Esophagus muscularis mucosa (tissue), 4 donors: ENCODE data around the gene MAP3K7. TPM values are rescaled to one million over a fixed set of nuclear protein-coding genes. Genes with fewer than 3 reads are reported as not detected.

Experiments
- DNase-seq: peaks from one replicate; pipeline ENCODE4 v3.0.0-alpha.2; 2017; ENCODE audit errors: extremely low spot score
- H3K27ac ChIP-seq, 4 donors: fragments of 200-600 bp; sonication (generic); replicated peaks in 1 of 4; 1 replicate in 3 of 4; 2 replicates in 1 of 4; pipeline ENCODE4 v1.5.1; 2016 to 2019; ENCODE audit warnings: mild to moderate bottlenecking in 1 of 4
- H3K27me3 ChIP-seq, 4 donors: fragments of 200-600 bp; sonication (generic); one replicate each; pipeline versions ENCODE4 v1.5.1 to v1.6.0; 2016 to 2019
- H3K36me3 ChIP-seq, 4 donors: fragments of 200-600 bp; sonication (generic); one replicate each; pipeline ENCODE4 v1.5.1; 2016 to 2019
- H3K4me1 ChIP-seq, 4 donors: fragments of 200-600 bp; sonication (generic); one replicate each; pipeline ENCODE4 v1.5.1; 2016 to 2019
- H3K4me3 ChIP-seq, 4 donors: fragments of 200-600 bp; sonication (generic); 1 replicate in 2 of 4; 2 replicates in 2 of 4; pipeline ENCODE4 v1.5.1; 2016 to 2019; ENCODE audit warnings: mild to moderate bottlenecking in 4 of 4, moderate library complexity in 1 of 4
- H3K9me3 ChIP-seq, 4 donors: fragments of 200-600 bp; sonication (generic); 1 replicate in 3 of 4; 2 replicates in 1 of 4; pipeline ENCODE4 v1.5.1; 2016 to 2019
- EP300 ChIP-seq: sonication (generic); formaldehyde crosslinking; IDR thresholded peaks from one replicate; pipeline ENCODE4 v1.6.1; 2017; ENCODE audit warnings: antibody characterized with exemption
- POLR2A ChIP-seq: fragments of 450-650 bp; IDR thresholded peaks from one replicate; pipeline ENCODE4 v1.6.1; 2017; ENCODE audit warnings: antibody characterized with exemption, moderate library complexity, mild to moderate bottlenecking, low read depth
- POLR2AphosphoS5 ChIP-seq, 2 donors: sonication (generic); formaldehyde crosslinking; IDR thresholded peaks; one replicate each; pipeline ENCODE4 v1.6.1; 2017; ENCODE audit warnings: antibody characterized with exemption in 2 of 2
- WGBS: methylation state at CpG from one replicate; pipeline ENCODE4 v1.1.5; 2018; 5-methylcytosine and 5-hydroxymethylcytosine counted together
- intact Hi-C: fragments of 100-400 bp; cut with DNase I; formaldehyde crosslinking; loops from one replicate; pipeline ENCODE4 v1.15.1; 2023
- total RNA-seq, 4 donors: library from RNA; depleted of rRNA; stranded (reverse); fragments of >200 nt; gene quantifications; one replicate each; pipeline versions ENCODE4 v1.1.0 to v1.2.1, GENCODE V29; 2016
- TF ChIP-seq, protein P1 (sequence below), 3 experiments: fragments of 200-600 bp in 2 of 3; fragments of 450-650 bp in 1 of 3; sonication (generic) in 2 of 3; IDR thresholded peaks; one replicate each; pipeline ENCODE4 v1.5.1; 2017 to 2019; ENCODE audit warnings: antibody characterized with exemption in 3 of 3, mild to moderate bottlenecking in 2 of 3, moderate library complexity in 1 of 3

Gene MAP3K7
- total RNA-seq, 4 donors from 2014 or later: 17.0 to 19.7 (median 18.2) TPM

DNA sequence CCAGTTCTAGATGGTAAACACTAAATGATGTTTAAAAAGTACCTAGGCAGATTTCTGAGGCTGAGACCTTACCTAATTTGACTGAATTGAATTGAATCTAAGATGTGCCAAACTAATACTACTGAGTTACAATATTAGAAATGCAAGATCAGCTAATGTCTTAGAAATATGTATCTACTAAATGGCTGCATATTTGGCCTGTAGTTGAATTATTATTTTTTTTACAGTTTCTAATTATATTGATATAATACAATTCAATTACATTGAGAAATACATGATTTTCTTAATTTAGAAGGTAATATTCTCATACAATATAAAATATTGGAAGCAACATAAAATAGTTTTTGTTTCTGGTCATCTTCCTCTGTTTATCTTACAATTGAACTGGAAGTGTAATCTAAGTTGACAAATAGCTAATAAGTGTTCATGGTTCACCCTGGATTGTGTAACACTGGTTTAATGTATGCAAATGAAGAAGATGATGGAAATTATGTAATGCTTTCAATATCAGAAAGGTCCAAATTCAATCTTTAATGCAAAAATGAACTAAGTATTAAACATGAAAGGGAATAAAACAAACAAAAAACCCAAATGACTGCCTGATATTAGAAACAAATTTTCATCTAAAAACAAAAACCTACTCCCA lies 2.9 kb downstream of the MAP3K7 start:
- no peak for TF ChIP-seq POLR2A
- TF ChIP-seq, protein P1, sequence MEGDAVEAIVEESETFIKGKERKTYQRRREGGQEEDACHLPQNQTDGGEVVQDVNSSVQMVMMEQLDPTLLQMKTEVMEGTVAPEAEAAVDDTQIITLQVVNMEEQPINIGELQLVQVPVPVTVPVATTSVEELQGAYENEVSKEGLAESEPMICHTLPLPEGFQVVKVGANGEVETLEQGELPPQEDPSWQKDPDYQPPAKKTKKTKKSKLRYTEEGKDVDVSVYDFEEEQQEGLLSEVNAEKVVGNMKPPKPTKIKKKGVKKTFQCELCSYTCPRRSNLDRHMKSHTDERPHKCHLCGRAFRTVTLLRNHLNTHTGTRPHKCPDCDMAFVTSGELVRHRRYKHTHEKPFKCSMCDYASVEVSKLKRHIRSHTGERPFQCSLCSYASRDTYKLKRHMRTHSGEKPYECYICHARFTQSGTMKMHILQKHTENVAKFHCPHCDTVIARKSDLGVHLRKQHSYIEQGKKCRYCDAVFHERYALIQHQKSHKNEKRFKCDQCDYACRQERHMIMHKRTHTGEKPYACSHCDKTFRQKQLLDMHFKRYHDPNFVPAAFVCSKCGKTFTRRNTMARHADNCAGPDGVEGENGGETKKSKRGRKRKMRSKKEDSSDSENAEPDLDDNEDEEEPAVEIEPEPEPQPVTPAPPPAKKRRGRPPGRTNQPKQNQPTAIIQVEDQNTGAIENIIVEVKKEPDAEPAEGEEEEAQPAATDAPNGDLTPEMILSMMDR (IDR thresholded peaks at IDR 0.05): no peak
- no peak for TF ChIP-seq POLR2AphosphoS5 (IDR thresholded peaks at IDR 0.05)
- no peak for TF ChIP-seq EP300
- intact Hi-C loops: no loop called here
- peaks cover 23 to 50% (median 43%) of the 10 kb centered on the region in 4 donors for H3K4me1 ChIP-seq

DNA sequence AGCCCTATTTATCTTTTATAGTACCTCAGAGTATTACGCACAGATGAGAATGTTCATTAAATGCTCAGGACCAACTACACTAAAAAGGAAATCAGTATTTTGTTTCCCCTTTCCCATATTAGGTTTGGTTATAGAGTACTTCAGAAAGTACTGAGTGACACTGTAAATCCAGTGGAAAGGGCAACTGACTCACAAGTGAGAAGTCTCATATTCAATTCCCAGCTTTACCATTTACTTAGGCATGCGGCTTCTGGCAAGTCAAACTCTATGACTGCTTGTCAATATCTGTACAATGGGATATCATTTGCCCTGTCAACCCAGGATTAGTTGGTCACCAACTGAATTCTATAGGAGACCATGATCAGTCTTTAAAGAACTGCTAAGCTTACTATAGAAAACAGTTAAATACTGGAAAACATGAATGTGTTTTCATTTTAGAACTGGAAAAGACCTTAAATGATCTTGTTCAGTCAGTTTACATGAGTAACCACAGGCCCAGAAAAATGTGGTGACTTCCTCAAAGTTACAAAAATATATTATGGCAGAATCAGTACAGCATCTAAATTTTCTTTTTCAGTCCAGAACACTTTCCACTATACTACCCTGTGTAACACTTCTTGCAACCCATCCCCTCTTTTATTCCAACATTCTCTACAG lies 3.6 kb downstream of the MAP3K7 start:
- Histone ChIP-seq H3K36me3 (no peaks in the 10 kb centered on the region), H3K4me3 (no peak overlapping the region), H3K27me3 (no peaks in the 10 kb centered on the region), H3K27ac (no peak overlapping the region), H3K9me3 (no peaks in the 10 kb centered on the region), H3K4me1 (peaks cover 25 to 53% (median 43%) of the 10 kb centered on the region in 4 donors)
- intact Hi-C loops: no loop called here
- TF ChIP-seq EP300 (no peak), POLR2AphosphoS5 (IDR thresholded peaks at IDR 0.05) (no peak), POLR2A (no peak)
- TF ChIP-seq, protein P1 (IDR thresholded peaks at IDR 0.05): no peak
- WGBS: 95% methylated on average over 2 of the region's 2 CpGs
- DNase-seq: no peak

More for the DNA sequence above, 2.9 kb downstream of the MAP3K7 start:
- H3K9me3 ChIP-seq: no peaks in the 10 kb centered on the region
- H3K36me3 ChIP-seq: no peaks in the 10 kb centered on the region
- no peak overlapping the region for H3K4me3 ChIP-seq
- DNase-seq: no peak
- H3K27me3 ChIP-seq: no peaks in the 10 kb centered on the region
- no peak overlapping the region for H3K27ac ChIP-seq

DNA sequence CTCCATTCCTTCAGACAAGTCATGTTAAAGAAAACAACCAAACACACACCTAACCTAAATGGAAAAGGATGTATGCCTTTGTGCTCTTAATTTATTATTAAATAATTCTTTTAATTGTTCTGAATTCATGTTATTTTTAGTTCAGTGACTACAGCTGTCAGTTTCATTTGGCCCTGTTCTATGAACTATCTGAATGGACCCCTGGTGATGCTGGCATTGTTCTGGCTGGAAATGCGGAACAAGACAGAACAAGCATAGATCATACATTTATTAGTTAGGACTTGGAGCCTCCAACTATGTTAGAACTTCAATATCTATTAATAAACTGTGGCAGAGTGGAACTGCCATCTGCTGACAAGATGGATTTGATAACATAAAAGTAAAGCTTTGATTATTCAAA lies 5.7 kb downstream of the MAP3K7 start:
- Histone ChIP-seq H3K36me3 (no peaks in the 10 kb centered on the region), H3K9me3 (no peaks in the 10 kb centered on the region), H3K27me3 (no peaks in the 10 kb centered on the region), H3K4me1 (peaks cover 21 to 47% (median 36%) of the 10 kb centered on the region in 4 donors), H3K4me3 (no peak overlapping the region), H3K27ac (no peak overlapping the region)
- DNase-seq: no peak
- TF ChIP-seq POLR2AphosphoS5 (IDR thresholded peaks at IDR 0.05) (no peak), POLR2A (no peak), EP300 (no peak)
- TF ChIP-seq, protein P1 (IDR thresholded peaks at IDR 0.05): no peak
- intact Hi-C loops: no loop called here
- 73% methylated on average over 1 of the region's 1 CpG for WGBS

DNA sequence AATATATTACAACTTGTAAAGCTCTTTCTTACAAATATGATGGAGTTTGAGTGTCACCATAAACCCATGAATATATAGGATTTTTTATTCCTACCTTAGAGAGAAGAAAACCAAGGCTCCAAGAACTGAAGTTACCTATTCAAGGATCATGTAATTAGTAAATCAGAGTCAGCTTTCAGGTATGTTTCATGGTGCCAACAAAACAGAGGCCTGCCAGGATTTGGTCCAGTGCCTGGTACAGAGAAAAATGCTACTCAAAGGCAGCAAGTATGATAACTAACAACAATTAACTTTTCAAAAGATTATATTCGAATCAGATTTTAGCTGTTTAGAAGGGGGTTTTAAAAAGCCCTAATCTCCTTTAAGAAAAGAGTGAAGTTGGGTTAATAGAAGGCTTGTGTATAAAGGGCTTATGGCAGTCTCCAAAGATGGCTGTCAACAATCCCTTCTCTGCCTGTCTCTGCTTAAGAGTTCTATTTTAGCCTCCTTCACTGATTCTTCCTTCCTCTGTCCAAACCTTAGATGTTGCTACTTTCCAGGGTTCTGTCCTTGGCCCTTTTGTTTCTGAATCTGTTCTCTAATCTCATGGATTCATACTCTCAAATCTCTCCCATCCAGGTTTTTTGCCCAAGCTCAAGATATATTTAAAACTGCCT lies 7.8 kb downstream of the MAP3K7 start:
- no peaks in the 10 kb centered on the region for H3K36me3 ChIP-seq
- H3K9me3 ChIP-seq: no peaks in the 10 kb centered on the region
- no peak overlapping the region for H3K4me3 ChIP-seq
- DNase-seq: no peak
- intact Hi-C loops: no loop called here
- no peak overlapping the region for H3K27ac ChIP-seq
- peaks cover 8 to 36% (median 17%) of the 10 kb centered on the region in 4 donors for H3K4me1 ChIP-seq
- H3K27me3 ChIP-seq: no peaks in the 10 kb centered on the region
- TF ChIP-seq POLR2A: no peak
- TF ChIP-seq EP300: no peak
- 100% methylated on average over 1 of the region's 1 CpG for WGBS

DNA sequence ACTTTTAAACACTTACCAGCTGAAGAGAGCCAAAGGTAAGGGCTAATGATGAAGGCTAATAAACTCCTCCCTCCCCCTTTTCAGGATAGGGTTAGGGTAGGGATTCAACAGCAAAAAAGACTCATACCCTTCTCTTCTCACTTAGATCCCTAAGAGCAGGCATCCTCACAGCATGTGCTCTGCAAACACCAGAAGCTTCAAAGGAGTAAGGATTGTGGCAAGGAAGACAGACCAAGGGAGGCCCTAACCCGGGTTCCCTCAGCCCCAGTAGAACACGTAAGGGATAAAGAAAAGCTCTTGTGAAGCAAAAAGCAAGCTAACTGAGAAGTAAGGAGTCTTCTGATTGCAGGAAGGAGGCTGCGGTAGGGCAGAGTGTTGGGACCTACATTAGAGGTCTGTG lies 11.6 kb downstream of the MAP3K7 start:
- Histone ChIP-seq H3K9me3 (no peaks in the 10 kb centered on the region), H3K4me3 (no peak overlapping the region), H3K4me1 (peaks cover 0 to 14% (median 4%) of the 10 kb centered on the region in 4 donors), H3K27ac (no peak overlapping the region), H3K36me3 (peaks cover 0 to 8% (median 0%) of the 10 kb centered on the region in 4 donors), H3K27me3 (no peaks in the 10 kb centered on the region)
- TF ChIP-seq POLR2A (no peak), EP300 (no peak)
- DNase-seq: no peak
- 65% methylated on average over 3 of the region's 3 CpGs for WGBS
- intact Hi-C loops: no loop called here
